Measurements from ENCODE around the gene VWA5B1. TPM values are rescaled to one million over a fixed set of nuclear protein-coding genes. Genes with fewer than 3 reads are reported as not detected.
A peak's percentile ranks its signal among the peaks of the same experiment; 100 is the strongest.
"Not testable (repeated sequence)": the region's sequence is repeated elsewhere in the genome, so short reads cannot be mapped to it uniquely, and the experiment has no call there.

The VWA5B1 gene
- 1 to 10 TPM; 1.3 to 5.4 (median 1.5) TPM for polyA plus RNA-seq (ENCODE audit: insufficient read length in 3 of 3)
- long read RNA-seq, donor 1: 0 reads
- long read RNA-seq, donor 2: 0 reads
- long read RNA-seq, donor 3: 0 reads
- long read RNA-seq, donor 4: 0 reads
- long read RNA-seq, donor 5: 0 reads
- long read RNA-seq, donor 6: 0 reads
- long read RNA-seq, donor 7: 0 reads
- long read RNA-seq, donor 8: 0 reads
- long read RNA-seq, donor 9: 0 reads
- long read RNA-seq, donor 10: 0 reads
- long read RNA-seq, donor 11: 0 reads
- long read RNA-seq, donor 12: 0 reads
- long read RNA-seq, donor 13: 0 reads
- long read RNA-seq, donor 14: 0 reads
- long read RNA-seq, donor 15: 0 reads
- long read RNA-seq, donor 16: 0 reads

GRCh38 chr1:20290624-20291597 is at the start of gene VWA5B1:
TSS of gene VWA5B1 (plus strand) at chr1:20290875. CDS start at chr1:20310602, 19,727 bp downstream.
- DNase-seq (ENCODE audit: extremely low read depth in 1 of 11, low read depth in 9 of 11, low spot score in 4 of 11): peak; percentile 13 to 68 (median 47)

GRCh38 chr1:20242890-20243479 is 47.7 kb upstream of the VWA5B1 start:
- DNase-seq (ENCODE audit: extremely low read depth in 1 of 11, low read depth in 9 of 11, low spot score in 4 of 11): no peak

DNA sequence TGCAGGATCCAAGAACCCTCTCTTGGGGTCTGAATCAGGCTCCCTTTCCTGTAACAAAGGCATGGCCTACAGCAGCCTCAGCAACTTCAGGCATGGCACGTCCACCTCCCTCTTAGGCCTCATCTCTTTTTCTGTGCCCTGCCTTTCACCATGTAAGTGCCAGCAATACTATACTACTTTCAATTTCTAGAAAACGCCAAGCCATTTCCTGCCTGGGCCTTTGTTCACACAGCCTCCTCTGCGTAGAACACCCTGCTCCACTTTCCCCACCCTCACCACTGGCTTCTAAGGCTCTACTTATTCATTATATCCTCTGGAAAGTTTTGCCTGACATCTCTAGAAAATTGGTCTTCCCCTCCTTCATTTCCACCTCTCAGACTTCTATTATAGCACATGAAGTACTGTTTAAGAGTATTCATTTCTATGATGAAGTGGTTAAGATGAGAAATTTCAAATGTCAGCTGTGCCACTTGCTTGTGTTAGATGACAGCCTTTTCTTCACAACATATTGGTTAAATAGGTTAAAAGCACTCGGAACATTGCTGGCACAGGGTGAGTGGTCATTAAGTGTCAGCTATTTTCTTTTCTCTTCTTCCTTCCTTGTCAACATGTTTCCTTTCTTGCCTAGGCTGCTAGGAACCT is 41.6 kb upstream of the VWA5B1 start:
- DNase-seq (ENCODE audit: extremely low read depth in 1 of 11, low read depth in 9 of 11, low spot score in 4 of 11): no peak

DNA sequence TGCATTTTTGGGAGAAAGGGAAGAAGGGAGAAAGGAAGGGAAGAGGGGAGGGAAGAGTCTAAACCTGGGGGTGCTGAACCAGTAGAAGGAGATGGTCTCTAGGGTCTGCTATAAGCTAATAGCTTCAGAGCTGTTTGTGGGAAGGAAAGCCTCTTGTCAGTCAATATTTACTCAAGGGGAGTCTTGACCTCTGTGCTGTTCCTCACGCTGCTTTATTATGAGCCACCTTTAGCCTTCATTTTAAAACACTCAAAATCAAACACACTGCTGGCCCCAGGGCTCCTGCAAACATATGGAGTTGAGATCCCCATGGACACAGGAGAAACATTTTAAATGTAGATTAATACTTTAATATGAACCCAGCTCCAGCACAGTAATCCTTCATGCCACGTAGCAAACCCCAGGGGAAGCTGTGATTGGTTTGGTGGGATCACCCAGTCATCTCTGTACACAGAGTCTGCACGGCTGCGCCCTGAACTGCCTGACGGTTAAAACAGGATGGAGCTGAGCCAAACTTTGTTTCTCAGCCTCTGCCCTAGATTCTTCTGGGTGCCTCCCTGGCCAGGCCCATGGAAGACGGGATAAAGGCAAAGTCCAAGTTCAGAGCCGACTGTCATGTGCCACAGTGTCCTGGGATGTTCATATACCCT is 40.2 kb upstream of the VWA5B1 start:
- peak in 1 of 11 donors; percentile 22 for DNase-seq (ENCODE audit: extremely low read depth in 1 of 11, low read depth in 9 of 11, low spot score in 4 of 11)

GRCh38 chr1:20252587-20252986 is 38.1 kb upstream of the VWA5B1 start:
- DNase-seq (ENCODE audit: extremely low read depth in 1 of 11, low read depth in 9 of 11, low spot score in 4 of 11): no peak

GRCh38 chr1:20255666-20256065 is 35.0 kb upstream of the VWA5B1 start:
- DNase-seq (ENCODE audit: extremely low read depth in 1 of 11, low read depth in 9 of 11, low spot score in 4 of 11): no peak

DNA sequence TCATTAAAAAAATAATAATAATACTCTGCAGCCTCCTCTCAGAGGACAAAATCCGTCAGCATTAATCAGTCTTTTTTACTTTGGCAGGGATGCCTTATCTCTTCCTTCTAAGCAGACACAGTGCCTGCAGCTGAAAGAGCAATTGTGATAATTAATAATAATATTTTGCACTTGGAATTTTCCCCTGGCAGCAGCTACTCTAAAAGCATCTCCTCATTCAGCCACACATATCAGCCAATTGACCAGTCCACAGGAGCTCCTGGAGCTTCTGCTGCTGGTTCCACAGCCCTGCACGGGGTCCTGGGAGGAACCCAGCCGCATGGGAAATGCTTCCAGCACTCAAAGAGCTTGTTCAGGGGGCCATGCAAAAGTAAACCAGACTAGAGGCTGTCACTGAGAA is 31.0 kb upstream of the VWA5B1 start:
- no peak for DNase-seq (ENCODE audit: extremely low read depth in 1 of 11, low read depth in 9 of 11, low spot score in 4 of 11)

GRCh38 chr1:20261095-20261494 is 29.6 kb upstream of the VWA5B1 start:
- no peak for DNase-seq (ENCODE audit: extremely low read depth in 1 of 11, low read depth in 9 of 11, low spot score in 4 of 11)

- DNase-seq (ENCODE audit: extremely low read depth in 1 of 11, low read depth in 9 of 11, low spot score in 4 of 11): no peak
These were observed 27.7 kb upstream of the VWA5B1 start for GRCh38 chr1:20262810-20263534.

- no peak for DNase-seq (ENCODE audit: extremely low read depth in 1 of 11, low read depth in 9 of 11, low spot score in 4 of 11)
These were observed 25.4 kb upstream of the VWA5B1 start for GRCh38 chr1:20265250-20265649.

GRCh38 chr1:20266141-20266540 is 24.5 kb upstream of the VWA5B1 start:
- DNase-seq (ENCODE audit: extremely low read depth in 1 of 11, low read depth in 9 of 11, low spot score in 4 of 11): no peak

DNA sequence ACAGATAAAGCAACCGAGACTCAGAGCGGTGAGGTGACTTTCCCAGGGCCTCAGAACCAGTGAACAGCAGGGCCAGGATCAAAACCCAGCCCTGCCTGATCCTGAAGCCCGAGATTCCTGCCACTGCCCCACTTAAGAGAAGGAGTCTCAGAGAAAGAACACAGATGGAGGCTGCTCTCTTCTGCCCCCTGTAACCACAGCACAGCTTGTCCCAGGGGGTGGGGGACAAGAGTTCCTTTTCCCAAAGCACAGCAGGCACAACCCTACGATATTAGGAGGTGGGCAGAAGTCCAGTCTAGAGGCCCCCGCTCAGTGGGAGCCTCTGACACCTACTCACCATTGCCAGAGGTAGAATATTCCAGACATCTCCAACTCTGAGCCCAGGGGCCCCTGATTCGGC is 24.0 kb upstream of the VWA5B1 start:
- DNase-seq (ENCODE audit: extremely low read depth in 1 of 11, low read depth in 9 of 11, low spot score in 4 of 11): no peak

DNA sequence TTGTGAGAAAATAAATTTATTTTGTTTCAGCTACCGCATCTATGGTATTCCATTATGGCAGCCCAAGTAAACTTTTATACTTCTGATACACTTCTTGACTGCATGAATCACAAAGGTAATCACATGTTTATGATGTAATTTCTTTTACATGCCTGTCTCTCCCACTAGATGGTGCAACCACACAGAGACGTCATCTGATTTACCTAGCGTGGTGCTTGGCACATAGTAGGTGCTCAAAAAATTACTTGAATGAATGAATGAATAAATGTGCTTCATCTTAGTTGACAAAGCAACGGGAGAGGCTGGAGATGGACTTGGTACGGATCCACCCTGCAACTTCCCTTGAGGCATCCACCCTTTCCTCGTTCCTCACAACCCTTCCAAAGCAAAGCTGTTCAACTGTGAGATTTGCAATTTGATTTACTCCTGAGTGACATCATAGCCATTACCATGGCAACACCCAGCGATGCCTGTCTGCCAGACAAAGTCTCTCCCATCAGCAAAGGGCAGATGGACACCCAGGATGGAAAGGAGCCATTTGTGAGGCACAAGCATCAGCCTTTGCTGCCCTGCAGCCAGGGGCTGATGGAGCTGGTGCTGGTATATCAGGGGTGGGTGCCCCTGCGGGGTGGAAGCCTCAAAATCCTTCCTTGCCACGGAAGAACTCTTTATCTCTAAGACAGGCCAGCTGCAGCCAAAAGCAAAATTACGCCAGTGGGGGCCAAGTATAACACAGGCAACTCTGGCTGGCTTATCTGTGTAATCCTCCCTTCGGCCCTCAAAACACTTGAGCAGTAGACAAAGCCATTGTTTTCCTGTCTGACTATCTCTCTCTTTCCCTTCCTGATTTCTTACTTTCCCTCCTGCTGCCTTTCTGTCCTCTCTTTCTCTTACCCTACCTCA is 18.9 kb upstream of the VWA5B1 start:
- DNase-seq (ENCODE audit: extremely low read depth in 1 of 11, low read depth in 9 of 11, low spot score in 4 of 11): no peak

DNA sequence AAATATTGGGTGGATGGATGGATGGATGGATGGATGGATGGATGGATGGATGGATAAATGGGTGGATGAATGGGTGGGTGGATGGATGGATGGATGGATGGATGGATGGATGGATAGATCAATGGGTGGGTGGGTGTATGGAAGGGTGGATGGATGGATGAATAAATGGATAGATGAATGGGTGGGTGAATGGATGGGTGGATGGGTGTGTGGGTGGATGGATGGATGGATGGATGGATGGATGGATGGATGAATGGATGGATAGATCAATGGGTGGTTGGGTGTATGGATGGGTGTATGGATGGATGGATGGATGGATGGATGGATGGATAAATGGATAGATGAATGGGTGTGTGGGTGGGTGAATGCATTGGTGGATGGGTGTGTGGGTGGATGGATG is 17.0 kb upstream of the VWA5B1 start:
- DNase-seq (ENCODE audit: extremely low read depth in 1 of 11, low read depth in 9 of 11, low spot score in 4 of 11): not testable (repeated sequence)

DNA sequence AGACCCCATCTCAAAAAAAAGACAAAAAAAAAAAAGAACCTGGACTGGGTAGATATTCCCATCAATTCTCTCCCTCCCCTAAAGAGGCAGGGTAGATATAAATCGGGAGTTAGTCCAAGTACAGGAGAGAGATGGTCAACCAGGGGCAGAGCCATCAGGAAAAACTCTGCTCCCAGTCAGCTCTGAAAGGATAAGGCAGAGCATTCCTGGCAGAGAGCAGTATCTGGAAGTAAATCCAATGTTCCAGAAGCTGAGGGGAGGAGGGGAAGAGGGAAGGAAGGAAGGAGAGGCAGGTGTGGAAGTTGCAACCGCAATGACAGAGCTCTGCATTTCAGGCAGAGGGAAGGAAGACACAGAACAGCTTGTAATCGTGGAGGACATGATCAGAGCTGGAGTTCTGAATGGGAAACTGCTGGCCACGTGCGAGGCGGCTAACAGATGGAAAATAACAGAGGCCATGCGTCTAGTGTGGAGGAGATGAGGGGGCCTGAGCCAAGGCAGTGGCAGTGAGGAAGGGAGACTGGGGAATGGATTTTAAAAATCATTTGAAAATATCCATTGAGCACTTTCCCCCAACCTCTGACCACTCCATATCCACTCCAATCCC is 15.3 kb upstream of the VWA5B1 start:
- no peak for DNase-seq (ENCODE audit: extremely low read depth in 1 of 11, low read depth in 9 of 11, low spot score in 4 of 11)

- DNase-seq (ENCODE audit: extremely low read depth in 1 of 11, low read depth in 9 of 11, low spot score in 4 of 11): no peak
These were observed 14.1 kb upstream of the VWA5B1 start for GRCh38 chr1:20276485-20277159.
